Smooth muscle cell (in vitro differentiated cells): ENCODE data around the gene DOCK1. TPM values are rescaled to one million over a fixed set of nuclear protein-coding genes. Genes with fewer than 3 reads are reported as not detected.

Source experiments
- DNase-seq: peaks from one replicate; lab custom pipeline; 2025; ENCODE audit not compliant: unreplicated experiment; lab: John Stamatoyannopoulos, UW
- H2AFZ ChIP-seq: fragments of 200-600 bp; sonication (generic); 2 replicates; pipeline ENCODE4 v1.6.0; 2016; ENCODE audit warnings: antibody characterized with exemption, low read depth, mild to moderate bottlenecking
- H3F3A ChIP-seq: fragments of 200-600 bp; sonication (generic); 2 replicates; pipeline ENCODE4 v1.6.0; 2017; ENCODE audit warnings: antibody characterized with exemption, low read depth
- H3K27ac ChIP-seq: fragments of 200-600 bp; sonication (generic); 2 replicates; pipeline ENCODE4 v1.5.1; 2016; ENCODE audit warnings: low read depth, mild to moderate bottlenecking
- H3K27me3 ChIP-seq: fragments of 200-600 bp; sonication (generic); 2 replicates; pipeline ENCODE4 v1.6.1; 2016; ENCODE audit warnings: low read depth, mild to moderate bottlenecking
- H3K36me3 ChIP-seq: fragments of 200-600 bp; sonication (generic); 2 replicates; pipeline ENCODE4 v1.5.1; 2016; ENCODE audit warnings: low read depth
- H3K4me1 ChIP-seq: fragments of 200-600 bp; sonication (generic); 2 replicates; pipeline ENCODE4 v1.5.1; 2016; ENCODE audit warnings: low read depth
- H3K4me2 ChIP-seq: fragments of 200-600 bp; sonication (generic); 2 replicates; pipeline ENCODE4 v1.6.0; 2016; ENCODE audit warnings: mild to moderate bottlenecking
- H3K4me3 ChIP-seq: fragments of 200-600 bp; sonication (generic); 2 replicates; pipeline ENCODE4 v1.5.1; 2016; ENCODE audit warnings: mild to moderate bottlenecking
- H3K79me2 ChIP-seq: fragments of 200-600 bp; sonication (generic); 2 replicates; pipeline ENCODE4 v1.6.0; 2016; ENCODE audit warnings: low read depth, mild to moderate bottlenecking
- H3K9ac ChIP-seq: fragments of 200-600 bp; sonication (generic); 2 replicates; pipeline ENCODE4 v1.6.0; 2016; ENCODE audit warnings: low read depth
- H3K9me3 ChIP-seq: fragments of 200-600 bp; sonication (generic); replicated peaks from 2 replicates; pipeline ENCODE4 v1.5.1; 2016; ENCODE audit warnings: low read depth
- H4K20me1 ChIP-seq: fragments of 200-600 bp; sonication (generic); 2 replicates; pipeline ENCODE4 v1.6.0; 2016; ENCODE audit warnings: low read depth
- WGBS: methylation state at CpG from one replicate; pipeline ENCODE4 v1.1.7; 2016; ENCODE audit warnings: low lambda C conversion rate; 5-methylcytosine and 5-hydroxymethylcytosine counted together
- polyA plus RNA-seq: library from polyadenylated mRNA; unstranded; fragments of >200 nt; fragmentation: Nextera tagmentation; extraction: Ambion mirVana; gene quantifications from 2 replicates; pipeline ENCODE4 v1.2.1, GENCODE V29; 2016
- total RNA-seq: library from RNA; depleted of rRNA; stranded (reverse); fragments of >200 nt; gene quantifications from 2 replicates; pipeline ENCODE4 v1.2.3, GENCODE V29; 2014
- TF ChIP-seq, protein P1 (sequence below): fragments of 200-600 bp; sonication (generic); IDR thresholded peaks from 2 replicates; pipeline ENCODE4 v1.5.1; 2017; ENCODE audit warnings: borderline replicate concordance, mild to moderate bottlenecking, antibody characterized with exemption; ENCODE audit not compliant: insufficient read depth, poor library complexity, severe bottlenecking

The DOCK1 gene
- total and polyA plus RNA-seq, 2 experiments from 2014 or later = 18.4 to 37.1 TPM

DNA sequence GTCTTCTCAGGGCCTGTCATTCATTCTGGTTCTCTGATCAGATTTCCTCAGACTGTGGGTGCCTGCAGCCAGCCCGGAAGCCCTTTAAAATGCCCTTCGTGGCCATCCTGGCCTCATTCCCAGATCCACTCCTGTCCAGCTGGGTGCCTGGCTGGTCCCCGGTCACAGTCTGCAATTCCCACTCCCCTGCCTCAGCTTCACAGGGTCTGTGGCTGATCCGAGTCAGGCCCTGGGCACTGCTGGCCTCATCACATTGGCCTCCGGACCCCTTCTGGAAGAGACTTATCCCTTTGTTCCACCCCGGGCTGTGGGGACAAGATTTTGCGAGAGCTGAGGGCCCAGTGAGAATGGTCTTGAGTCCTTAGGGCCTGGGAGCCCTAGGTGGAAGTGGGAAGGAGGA is 12.1 kb downstream of the DOCK1 start:
- no peak overlapping the region for H3K4me3 ChIP-seq
- H3K9ac ChIP-seq = no peak overlapping the region
- no peaks in the 10 kb centered on the region for H3K9me3 ChIP-seq
- no peak overlapping the region for H3K4me2 ChIP-seq
- no peaks in the 10 kb centered on the region for H3K27me3 ChIP-seq
- H4K20me1 ChIP-seq = peaks cover 99% of the 10 kb centered on the region
- no peaks in the 10 kb centered on the region for H3K4me1 ChIP-seq
- H2AFZ ChIP-seq = no peak overlapping the region
- WGBS = 83% methylated on average over 7 of the region's 7 CpGs
- no peaks in the 10 kb centered on the region for H3K36me3 ChIP-seq
- no peak for DNase-seq
- peaks cover 2% of the 10 kb centered on the region for H3F3A ChIP-seq
- TF ChIP-seq, protein P1, sequence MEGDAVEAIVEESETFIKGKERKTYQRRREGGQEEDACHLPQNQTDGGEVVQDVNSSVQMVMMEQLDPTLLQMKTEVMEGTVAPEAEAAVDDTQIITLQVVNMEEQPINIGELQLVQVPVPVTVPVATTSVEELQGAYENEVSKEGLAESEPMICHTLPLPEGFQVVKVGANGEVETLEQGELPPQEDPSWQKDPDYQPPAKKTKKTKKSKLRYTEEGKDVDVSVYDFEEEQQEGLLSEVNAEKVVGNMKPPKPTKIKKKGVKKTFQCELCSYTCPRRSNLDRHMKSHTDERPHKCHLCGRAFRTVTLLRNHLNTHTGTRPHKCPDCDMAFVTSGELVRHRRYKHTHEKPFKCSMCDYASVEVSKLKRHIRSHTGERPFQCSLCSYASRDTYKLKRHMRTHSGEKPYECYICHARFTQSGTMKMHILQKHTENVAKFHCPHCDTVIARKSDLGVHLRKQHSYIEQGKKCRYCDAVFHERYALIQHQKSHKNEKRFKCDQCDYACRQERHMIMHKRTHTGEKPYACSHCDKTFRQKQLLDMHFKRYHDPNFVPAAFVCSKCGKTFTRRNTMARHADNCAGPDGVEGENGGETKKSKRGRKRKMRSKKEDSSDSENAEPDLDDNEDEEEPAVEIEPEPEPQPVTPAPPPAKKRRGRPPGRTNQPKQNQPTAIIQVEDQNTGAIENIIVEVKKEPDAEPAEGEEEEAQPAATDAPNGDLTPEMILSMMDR = no peak
- no peak overlapping the region for H3K27ac ChIP-seq
- H3K79me2 ChIP-seq = peaks cover 89% of the 10 kb centered on the region

DNA sequence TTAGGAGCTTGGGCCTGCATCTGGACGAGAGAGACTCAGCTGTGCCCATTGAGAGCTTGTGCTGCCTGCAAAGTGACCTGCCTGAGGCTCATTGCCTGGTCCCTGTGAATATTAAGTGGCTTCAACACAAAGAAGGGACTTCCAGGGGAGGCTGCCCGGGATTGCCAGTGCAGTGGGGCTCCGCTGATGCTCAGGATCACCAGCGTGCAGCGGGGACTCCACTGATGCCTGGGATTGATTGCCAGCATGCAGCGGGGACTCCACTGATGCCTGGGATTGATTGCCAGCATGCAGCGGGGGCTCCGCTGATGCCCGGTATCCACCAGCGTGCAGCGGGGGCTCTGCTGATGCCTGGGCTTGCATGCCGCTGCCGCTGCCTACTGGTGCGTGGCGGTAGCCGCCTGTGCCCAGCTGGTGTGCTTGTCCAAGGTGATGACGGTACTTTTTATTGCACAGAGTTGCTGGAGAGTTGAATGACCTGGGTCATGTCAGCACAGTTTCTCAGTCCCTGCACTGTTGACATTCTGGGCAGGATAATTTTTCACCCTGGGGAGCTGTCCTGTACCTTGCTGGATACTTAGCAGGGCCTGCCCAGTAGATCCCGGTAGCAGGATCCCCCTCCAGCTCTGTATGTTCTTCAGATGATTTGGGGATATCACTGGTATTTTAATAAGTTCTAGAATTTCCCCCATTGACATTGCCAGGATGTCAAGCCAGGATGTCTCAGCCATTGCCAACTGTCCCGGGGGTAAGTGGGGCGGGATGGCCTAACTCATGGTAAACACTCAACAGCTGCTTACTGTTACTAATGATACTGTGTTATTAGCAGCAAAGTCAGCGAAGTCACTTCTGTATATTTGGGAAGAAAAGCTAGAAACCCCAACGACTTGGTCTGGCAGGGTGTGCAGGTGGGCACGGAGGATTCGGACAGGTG is 13.0 kb downstream of the DOCK1 start:
- WGBS = 95% methylated on average over 24 of the region's 24 CpGs
- Histone ChIP-seq H3K27ac (no peak overlapping the region), H2AFZ (no peak overlapping the region), H3K4me1 (no peaks in the 10 kb centered on the region), H3K4me2 (no peak overlapping the region), H3K79me2 (peaks cover 91% of the 10 kb centered on the region), H3K27me3 (no peaks in the 10 kb centered on the region), H3F3A (peaks cover 5% of the 10 kb centered on the region), H3K36me3 (no peaks in the 10 kb centered on the region), H3K4me3 (no peak overlapping the region), H4K20me1 (peaks cover 99% of the 10 kb centered on the region), H3K9me3 (no peaks in the 10 kb centered on the region), H3K9ac (no peak overlapping the region)
- TF ChIP-seq, protein P1 = no peak
- DNase-seq = no peak

DNA sequence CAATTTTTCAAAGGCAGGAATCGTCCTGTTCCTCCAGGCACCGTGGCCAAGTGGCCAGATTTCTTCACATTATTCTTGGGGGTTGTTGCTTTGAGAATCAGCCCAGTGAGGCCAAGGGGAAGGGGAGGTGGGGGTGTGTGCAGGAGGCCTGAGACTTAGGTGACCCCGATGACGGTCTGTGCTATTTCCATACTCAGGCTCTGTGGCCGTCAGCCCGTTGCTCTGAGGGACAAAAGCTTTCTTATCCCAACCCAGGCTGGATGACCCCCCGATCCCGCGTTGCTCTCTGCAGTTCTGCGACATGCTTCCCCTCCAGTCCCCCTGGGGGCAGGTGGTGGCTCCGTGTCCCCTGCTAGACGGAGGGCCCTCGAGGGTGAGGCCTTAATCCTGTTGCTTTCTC is 14.2 kb downstream of the DOCK1 start:
- DNase-seq = no peak
- WGBS = 89% methylated on average over 13 of the region's 13 CpGs
- Histone ChIP-seq H3K27ac (no peak overlapping the region), H3K9ac (no peak overlapping the region), H3K9me3 (no peaks in the 10 kb centered on the region), H3K4me3 (no peak overlapping the region), H4K20me1 (peaks cover 99% of the 10 kb centered on the region), H3F3A (peaks cover 5% of the 10 kb centered on the region), H3K4me1 (no peaks in the 10 kb centered on the region), H3K79me2 (peaks cover 79% of the 10 kb centered on the region), H3K27me3 (no peaks in the 10 kb centered on the region), H3K36me3 (no peaks in the 10 kb centered on the region), H3K4me2 (no peak overlapping the region), H2AFZ (no peak overlapping the region)
- TF ChIP-seq, protein P1 = no peak
